Vagina (tissue), 2 donors: ENCODE measurements around the gene AFAP1L1. TPM values are rescaled to one million over a fixed set of nuclear protein-coding genes. Genes with fewer than 3 reads are reported as not detected.

Experiments used
- DNase-seq, 2 donors: peaks; one replicate each; pipeline ENCODE4 v3.0.0-alpha.2; 2017; ENCODE audit errors: extremely low spot score in 2 of 2
- H3K27ac ChIP-seq: fragments of 200-600 bp; sonication (generic); one replicate; pipeline ENCODE4 v1.5.1; 2019
- H3K27me3 ChIP-seq: fragments of 200-600 bp; sonication (generic); one replicate; pipeline ENCODE4 v1.5.1; 2019
- H3K36me3 ChIP-seq, 2 donors: fragments of 200-600 bp; sonication (generic); one replicate each; pipeline ENCODE4 v1.5.1; 2017 to 2019
- H3K4me1 ChIP-seq: fragments of 200-600 bp; sonication (generic); one replicate; pipeline ENCODE4 v1.5.1; 2019
- H3K4me3 ChIP-seq, 2 donors: fragments of 200-600 bp; sonication (generic); 1 replicate in 1 of 2; 2 replicates in 1 of 2; pipeline ENCODE4 v1.5.1; 2016 to 2019
- H3K9me3 ChIP-seq: fragments of 200-600 bp; sonication (generic); one replicate; pipeline ENCODE4 v1.5.1; 2019
- CTCF ChIP-seq, 3 experiments: fragments of 450-650 bp in 2 of 3; fragments of 200-600 bp in 1 of 3; sonication (generic) in 1 of 3; IDR thresholded peaks; one replicate each; pipeline ENCODE4 v1.5.1; 2017 to 2019; ENCODE audit warnings: antibody characterized with exemption in 3 of 3, mild to moderate bottlenecking in 2 of 3, moderate library complexity in 2 of 3
- POLR2A ChIP-seq, 2 donors: fragments of 450-650 bp; IDR thresholded peaks; one replicate each; pipeline ENCODE4 v1.6.1; 2017; ENCODE audit warnings: antibody characterized with exemption in 2 of 2, mild to moderate bottlenecking in 2 of 2, moderate library complexity in 2 of 2
- POLR2AphosphoS5 ChIP-seq, 2 donors: sonication (generic); formaldehyde crosslinking; IDR thresholded peaks; one replicate each; pipeline ENCODE4 v1.9.0; 2017; ENCODE audit warnings: antibody characterized with exemption in 2 of 2, mild to moderate bottlenecking in 2 of 2, low read depth in 1 of 2; ENCODE audit not compliant: insufficient read depth in 1 of 2
- intact Hi-C: fragments of 100-400 bp; cut with DNase I; formaldehyde crosslinking; loops from one replicate; pipeline ENCODE4 v1.15.1; 2023
- total RNA-seq: library from RNA; depleted of rRNA; stranded (reverse); fragments of >200 nt; gene quantifications from one replicate; pipeline ENCODE4 v1.2.3, GENCODE V29; 2016

Gene AFAP1L1
- total RNA-seq, 1 donor from 2014 or later = 14.7 TPM

- no peaks in the 10 kb centered on the region for H3K27me3 ChIP-seq
- no peaks in the 10 kb centered on the region for H3K4me1 ChIP-seq
- DNase-seq = no peak
- TF ChIP-seq POLR2AphosphoS5 (IDR thresholded peaks at IDR 0.05; ENCODE audit: insufficient read depth in 1 of 2, low read depth in 1 of 2) = no peak
- no peak for TF ChIP-seq POLR2A (IDR thresholded peaks at IDR 0.05)
- TF ChIP-seq CTCF (IDR thresholded peaks at IDR 0.05) = no peak
- peaks cover 0 to 4% of the 10 kb centered on the region in 2 donors for H3K36me3 ChIP-seq
- H3K27ac ChIP-seq = no peak overlapping the region
- no peak overlapping the region for H3K4me3 ChIP-seq
- H3K9me3 ChIP-seq = no peaks in the 10 kb centered on the region
- intact Hi-C loops = no loop called here
Measured at GRCh38 chr5:149313151-149313841, 41.6 kb downstream of the AFAP1L1 start.

GRCh38 chr5:149314571-149315111 lies 43.0 kb downstream of the AFAP1L1 start:
- H3K36me3 ChIP-seq = peaks cover 0 to 4% of the 10 kb centered on the region in 2 donors
- DNase-seq = no peak
- no peaks in the 10 kb centered on the region for H3K9me3 ChIP-seq
- H3K27ac ChIP-seq = no peak overlapping the region
- intact Hi-C loops = no loop called here
- H3K27me3 ChIP-seq = no peaks in the 10 kb centered on the region
- TF ChIP-seq CTCF (IDR thresholded peaks at IDR 0.05) = no peak
- no peak for TF ChIP-seq POLR2AphosphoS5 (IDR thresholded peaks at IDR 0.05; ENCODE audit: insufficient read depth in 1 of 2, low read depth in 1 of 2)
- no peak for TF ChIP-seq POLR2A (IDR thresholded peaks at IDR 0.05)
- H3K4me1 ChIP-seq = no peaks in the 10 kb centered on the region
- no peak overlapping the region for H3K4me3 ChIP-seq

- no peak for DNase-seq
- intact Hi-C loops = no loop called here
- no peak overlapping the region for H3K27ac ChIP-seq
- no peaks in the 10 kb centered on the region for H3K27me3 ChIP-seq
- H3K4me3 ChIP-seq = no peak overlapping the region
- no peaks in the 10 kb centered on the region for H3K36me3 ChIP-seq
- no peak for TF ChIP-seq CTCF (IDR thresholded peaks at IDR 0.05)
- no peak for TF ChIP-seq POLR2AphosphoS5 (IDR thresholded peaks at IDR 0.05; ENCODE audit: insufficient read depth in 1 of 2, low read depth in 1 of 2)
- TF ChIP-seq POLR2A (IDR thresholded peaks at IDR 0.05) = no peak
- no peaks in the 10 kb centered on the region for H3K9me3 ChIP-seq
- peaks cover 7% of the 10 kb centered on the region for H3K4me1 ChIP-seq
Measured at GRCh38 chr5:149315753-149316152, 44.1 kb downstream of the AFAP1L1 start.

- peaks cover 13% of the 10 kb centered on the region for H3K4me1 ChIP-seq
- peak; percentile 45 to 61 (median 54) for TF ChIP-seq CTCF (IDR thresholded peaks at IDR 0.05)
- no peak for TF ChIP-seq POLR2A (IDR thresholded peaks at IDR 0.05)
- TF ChIP-seq POLR2AphosphoS5 (IDR thresholded peaks at IDR 0.05; ENCODE audit: insufficient read depth in 1 of 2, low read depth in 1 of 2) = no peak
- no peak for DNase-seq
- H3K9me3 ChIP-seq = no peaks in the 10 kb centered on the region
- no peaks in the 10 kb centered on the region for H3K36me3 ChIP-seq
- intact Hi-C loops = no loop called here
- no peaks in the 10 kb centered on the region for H3K27me3 ChIP-seq
- no peak overlapping the region for H3K4me3 ChIP-seq
- H3K27ac ChIP-seq = no peak overlapping the region
Measured at GRCh38 chr5:149317281-149318048, 45.8 kb downstream of the AFAP1L1 start.
